HG03139 (cell line): ENCODE results near the gene ANKRA2.

Experiments
- ATAC-seq: cut with Tn5 transposase; IDR thresholded peaks from one replicate; pipeline ENCODE4 v1.9.1; 2021; ENCODE audit not compliant: unreplicated experiment

Gene ANKRA2, protein sequence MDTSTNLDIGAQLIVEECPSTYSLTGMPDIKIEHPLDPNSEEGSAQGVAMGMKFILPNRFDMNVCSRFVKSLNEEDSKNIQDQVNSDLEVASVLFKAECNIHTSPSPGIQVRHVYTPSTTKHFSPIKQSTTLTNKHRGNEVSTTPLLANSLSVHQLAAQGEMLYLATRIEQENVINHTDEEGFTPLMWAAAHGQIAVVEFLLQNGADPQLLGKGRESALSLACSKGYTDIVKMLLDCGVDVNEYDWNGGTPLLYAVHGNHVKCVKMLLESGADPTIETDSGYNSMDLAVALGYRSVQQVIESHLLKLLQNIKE

DNA sequence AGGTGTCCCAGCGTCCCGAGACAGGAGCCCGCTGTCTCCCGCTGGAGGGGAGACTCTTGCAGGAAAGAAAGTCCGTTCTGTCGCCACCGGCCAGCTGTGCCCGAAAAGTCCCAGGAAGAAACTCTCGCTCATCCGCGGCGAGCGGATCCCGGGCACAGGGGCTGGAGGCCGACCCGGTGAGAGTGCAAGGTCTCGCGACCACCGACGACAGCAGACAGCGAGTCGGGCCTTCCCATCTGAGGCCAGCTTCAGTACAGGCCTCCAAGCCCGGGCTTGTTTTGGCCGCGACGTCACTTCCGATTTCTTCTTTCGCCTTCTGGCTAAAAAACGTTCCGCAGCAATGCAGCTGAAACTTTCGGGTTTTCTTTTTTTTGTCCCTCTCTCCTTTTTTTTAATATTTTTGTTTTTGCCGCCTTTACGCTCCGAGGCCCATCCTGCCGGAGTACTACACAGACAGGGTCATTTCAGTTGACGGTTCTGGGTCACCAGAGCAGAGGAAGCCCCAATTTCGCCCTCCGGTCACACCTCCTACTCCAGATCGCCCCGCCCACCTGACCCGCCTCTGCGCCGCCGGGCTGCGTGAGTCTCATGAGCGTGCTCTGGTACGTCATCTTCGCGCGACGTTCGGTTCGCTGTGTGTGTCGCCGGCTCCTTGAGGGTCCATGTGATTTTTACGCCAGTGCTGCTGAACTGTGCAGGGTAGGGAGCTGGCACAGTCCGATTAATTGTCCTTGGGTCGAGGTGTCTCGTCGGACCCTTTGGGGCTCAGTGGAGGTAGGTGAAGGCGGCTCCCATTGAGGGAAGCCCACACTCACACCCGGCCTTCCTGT is at the start of gene ANKRA2, which contains the start of gene UTP15:
Gene ANKRA2, minus strand, starts transcription at position 501 of the 830 bp plus-strand sequence. CDS start 2,758 bp downstream, outside the sequence.
Gene UTP15, plus strand, starts transcription at position 605 of the 830 bp plus-strand sequence. CDS start 1,602 bp downstream, outside the sequence.
- peak; percentile 94 for ATAC-seq

DNA sequence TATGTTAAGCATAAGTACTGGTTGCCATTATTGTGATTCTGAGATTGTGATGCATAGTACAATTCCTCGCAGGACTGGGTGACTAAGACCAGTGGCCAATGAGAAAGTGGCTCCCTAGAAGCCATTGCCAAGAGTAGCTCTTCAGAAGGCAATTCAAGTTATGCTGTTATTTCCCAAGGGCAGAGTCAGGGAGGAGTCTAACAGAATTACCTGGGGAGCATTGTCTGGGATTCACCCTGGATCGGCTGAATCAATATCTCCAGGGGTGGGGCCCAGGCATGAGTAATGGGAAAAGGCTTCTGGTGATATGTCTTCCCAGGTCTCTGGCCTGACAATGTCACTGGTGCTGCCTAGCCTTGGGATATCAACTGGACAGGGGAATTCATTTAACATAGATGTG is 49.6 kb upstream of the ANKRA2 start:
- ATAC-seq = no peak

DNA sequence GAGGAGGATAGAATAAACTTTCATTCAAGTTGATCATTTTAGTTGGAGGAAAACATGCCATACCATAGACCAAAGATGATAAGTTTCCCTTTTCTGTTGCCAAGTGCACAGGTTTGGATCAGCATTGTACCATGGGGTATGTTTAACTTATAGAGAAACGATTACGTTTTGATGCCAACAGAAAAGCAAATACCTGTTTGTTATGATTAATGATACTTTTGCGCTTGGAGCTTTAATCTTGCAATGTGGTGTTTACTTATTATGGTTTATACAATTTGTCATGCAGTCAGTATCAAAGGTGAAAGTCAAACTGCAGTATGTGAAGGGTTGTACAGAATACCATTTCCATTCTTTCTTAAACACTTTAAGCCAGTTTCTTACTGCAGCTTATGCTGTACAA is 47.4 kb upstream of the ANKRA2 start:
- ATAC-seq = no peak

DNA sequence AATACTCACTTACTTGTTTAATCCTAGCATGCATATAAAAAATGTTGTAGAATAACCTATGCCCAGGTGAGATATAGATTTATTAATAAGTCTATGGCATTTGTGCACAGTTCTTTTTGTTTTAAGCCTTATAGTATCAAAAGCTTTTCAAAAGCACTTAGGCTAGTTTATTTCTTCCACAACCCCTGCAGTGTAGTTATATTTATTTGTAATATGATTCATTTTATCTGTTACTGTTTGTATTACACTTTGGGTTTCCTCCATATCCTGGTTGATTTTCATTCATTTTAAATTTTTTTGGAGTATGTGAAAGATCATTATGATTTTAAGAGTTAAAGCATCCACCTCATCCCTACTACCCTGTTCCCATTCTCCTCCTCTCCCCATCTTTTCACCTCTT is 41.8 kb upstream of the ANKRA2 start:
- ATAC-seq = no peak

DNA sequence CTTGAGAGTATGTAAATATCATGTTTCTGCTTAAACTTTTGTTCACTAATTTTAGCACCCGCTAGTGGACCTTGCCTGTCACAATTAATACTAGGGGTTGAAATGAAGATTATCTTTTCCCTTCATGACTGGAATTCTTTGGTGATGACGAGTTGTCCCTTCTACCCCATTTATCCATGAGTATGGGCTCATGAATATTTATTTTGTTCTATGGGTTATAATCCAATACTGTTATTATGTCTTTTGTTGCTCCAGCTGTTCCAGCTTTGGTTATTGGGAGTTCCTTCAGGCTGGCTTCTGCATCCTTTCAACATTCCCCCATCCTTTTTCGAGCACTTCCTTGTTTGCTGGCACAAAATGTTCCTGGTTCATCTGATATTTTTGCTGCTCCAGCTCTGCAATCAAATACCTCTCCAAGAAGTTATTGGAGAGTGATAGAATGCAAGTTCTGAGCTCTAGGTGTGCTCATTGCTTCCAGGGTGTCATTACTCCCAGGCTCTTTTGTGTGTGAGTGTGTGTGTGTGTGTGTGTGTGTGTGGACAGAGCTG is 40.8 kb upstream of the ANKRA2 start:
- no peak for ATAC-seq

DNA sequence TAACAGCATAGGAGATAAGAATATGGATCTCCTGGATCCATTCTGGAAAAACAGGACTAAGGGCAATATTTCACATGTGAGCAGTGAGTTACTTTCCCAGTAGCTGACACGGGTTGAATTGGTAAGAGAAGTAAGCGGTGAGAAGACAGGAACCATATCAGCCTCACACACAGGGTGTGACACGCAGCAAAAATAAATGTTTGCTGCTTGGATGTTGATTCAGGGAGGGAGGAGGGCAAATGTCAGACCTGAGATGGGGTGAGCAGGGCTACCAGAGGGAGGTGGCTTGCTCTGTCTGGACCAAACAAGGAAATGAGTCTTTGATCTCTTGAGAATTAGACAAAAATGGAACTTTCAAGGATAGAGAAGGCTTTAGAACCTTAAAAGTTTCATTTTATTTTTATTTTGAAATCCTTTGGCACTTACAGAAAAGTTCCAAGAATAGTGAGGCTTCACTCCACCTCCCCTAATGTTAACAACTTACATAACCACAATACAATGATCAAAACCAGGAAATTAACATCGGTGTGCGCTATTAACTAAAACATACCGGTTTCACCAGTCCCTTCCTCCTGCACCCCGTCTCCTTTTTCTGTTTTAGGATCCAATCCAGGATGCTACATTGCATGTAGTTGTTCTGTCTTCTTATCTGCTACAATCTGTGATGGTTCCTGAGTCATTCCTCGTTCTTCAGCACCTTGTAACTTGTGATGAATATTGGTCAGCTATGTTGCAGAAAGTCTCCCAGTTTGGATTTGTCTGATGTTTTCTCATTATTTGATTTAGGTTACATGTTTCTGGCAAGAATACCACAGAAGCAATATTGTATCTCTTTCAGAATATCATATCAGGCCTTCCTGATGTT is 40.0 kb upstream of the ANKRA2 start:
- ATAC-seq = no peak

DNA sequence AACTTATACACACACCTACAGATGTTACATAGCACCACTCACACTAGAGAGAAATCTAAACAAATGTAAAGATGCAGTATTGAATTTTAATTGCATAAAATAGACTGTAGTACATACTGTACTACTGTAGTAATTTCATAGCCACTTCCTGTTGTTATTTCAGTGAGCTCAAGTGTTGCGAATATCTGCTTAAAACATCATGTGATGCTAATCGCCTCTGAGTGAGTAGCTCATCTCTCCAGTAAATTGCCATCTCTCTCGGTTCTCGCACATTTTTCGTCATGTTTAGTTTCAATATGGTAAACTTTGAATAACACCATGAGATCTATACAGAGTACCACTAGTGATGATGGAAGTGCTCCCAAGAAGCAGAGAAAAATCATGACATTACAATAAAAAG is 38.6 kb upstream of the ANKRA2 start:
- no peak for ATAC-seq

DNA sequence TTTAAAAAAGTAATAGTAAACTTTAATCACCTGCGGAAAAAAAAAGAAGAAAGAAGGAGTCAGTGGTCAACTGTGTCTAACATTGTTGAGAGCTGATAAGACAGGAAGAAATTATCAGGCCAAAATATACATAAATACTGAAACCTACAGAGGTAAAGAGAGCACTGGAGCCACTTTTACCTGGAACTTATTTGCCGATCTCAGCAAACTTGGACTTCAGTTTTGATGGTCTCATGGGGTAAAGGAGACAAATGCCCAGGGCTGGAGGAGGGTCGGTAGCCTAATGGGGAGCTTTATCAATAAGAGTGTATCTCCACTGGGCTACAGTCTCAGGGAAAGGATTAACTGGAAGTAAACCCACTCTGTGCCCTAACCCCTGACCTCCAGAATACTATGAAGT is 33.9 kb upstream of the ANKRA2 start:
- no peak for ATAC-seq

DNA sequence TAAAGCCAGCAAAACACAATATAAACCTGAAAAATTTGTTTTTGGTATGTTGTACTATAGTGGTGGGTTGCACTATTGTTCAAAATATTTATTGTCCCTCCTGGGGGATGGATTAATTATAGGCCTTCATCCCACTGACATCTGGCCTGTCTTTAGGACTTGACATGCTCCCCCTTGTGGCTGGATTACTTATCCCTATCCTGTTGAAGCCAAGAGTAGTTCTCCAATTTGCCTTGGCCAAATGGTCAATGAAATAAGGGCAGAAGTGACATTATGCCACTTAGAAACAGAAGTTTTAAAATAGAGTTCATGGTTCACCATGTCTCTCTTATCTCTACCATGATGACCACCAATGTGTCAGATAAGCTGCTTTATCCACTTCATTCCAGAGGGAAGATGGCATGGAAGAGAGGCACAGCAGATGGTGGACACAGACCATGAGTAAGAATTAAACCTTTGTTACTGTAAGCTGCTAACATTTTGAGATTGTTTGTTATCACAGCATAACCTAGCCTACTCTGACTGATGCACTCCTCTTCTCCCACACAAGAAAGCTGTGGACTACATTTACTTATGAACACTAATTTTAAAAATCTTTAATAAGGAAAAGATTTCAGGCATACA is 31.4 kb upstream of the ANKRA2 start:
- no peak for ATAC-seq

DNA sequence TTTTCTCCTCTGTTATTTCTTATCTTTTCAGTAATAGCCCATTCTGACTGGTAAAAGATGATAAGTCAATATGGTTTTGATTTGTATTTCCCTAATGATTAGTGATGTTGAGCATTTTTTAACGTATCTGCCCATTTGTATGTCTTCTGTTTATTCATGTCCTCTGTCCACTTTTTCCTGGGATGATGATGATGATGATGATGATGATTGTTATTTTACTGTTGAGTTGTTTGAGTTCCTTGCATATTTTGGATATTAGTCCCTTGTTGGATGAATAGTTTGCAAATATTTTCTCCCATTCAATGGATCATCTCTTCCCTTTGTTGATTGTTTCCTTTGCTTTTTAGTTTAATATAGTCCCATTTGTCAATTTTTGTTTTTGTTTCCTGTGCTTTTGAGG is 27.1 kb upstream of the ANKRA2 start:
- no peak for ATAC-seq

DNA sequence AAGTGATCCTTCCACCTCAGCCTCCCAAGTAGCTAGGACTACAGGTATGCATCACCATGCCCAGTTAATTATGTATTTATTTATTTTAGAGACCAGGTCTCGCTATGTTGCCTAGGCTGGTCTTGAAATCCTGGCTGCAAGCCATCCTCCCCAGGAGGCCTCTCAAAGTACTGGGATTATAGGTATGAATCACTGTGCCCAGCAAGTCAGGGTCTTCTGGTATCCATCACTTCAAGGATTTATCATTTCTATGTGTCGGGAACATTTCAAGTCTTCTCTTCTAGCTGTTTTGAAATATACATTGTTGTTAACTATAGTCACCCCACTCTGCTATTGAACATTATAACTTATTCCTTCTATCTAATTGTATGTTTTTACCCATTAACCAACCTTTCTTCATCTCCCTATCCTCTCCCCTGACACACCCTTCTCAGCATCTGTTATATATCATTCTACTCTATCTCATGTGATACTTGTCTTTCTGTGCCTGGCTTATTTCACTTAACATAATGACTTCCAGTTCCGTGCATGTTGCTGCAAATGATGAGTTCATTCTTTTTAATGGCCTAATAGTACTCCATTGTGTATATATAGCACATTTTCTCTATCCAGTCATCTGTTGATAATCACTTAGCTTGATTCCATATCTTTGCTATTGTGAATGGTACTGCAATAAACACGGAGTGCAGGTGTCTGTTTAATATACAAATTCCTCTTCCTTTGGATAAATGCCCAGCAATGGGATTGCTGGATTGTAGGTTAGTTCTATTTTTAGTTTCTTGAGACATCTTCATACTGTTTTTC is 26.5 kb upstream of the ANKRA2 start:
- no peak for ATAC-seq

DNA sequence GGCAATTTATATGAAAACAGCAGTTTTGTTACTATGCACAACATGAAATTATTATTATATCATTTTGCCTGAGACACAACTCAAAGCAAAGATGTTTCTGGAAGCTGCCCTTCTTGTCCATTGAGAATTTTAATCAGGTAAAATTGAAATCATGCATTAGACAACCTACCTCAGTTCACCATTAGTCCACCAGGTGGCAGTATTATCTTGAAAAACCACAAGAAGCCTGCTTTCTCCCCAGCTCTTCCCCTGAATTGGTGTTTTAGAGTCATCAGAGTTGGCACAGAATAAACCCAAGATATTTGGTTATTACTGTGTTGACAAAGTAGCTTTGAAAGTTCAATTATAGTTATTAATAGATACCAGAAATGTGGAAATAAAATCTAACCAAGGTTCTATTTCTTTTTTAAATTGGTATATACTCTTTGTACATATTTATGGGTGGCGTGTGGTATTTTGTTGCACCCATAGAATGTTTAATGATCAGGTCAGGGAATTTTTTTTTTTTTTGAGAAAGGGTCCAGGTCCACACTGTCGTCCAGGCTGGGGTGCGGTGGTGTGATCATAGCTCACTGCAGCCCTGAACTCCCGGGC is 25.8 kb upstream of the ANKRA2 start:
- ATAC-seq = no peak

DNA sequence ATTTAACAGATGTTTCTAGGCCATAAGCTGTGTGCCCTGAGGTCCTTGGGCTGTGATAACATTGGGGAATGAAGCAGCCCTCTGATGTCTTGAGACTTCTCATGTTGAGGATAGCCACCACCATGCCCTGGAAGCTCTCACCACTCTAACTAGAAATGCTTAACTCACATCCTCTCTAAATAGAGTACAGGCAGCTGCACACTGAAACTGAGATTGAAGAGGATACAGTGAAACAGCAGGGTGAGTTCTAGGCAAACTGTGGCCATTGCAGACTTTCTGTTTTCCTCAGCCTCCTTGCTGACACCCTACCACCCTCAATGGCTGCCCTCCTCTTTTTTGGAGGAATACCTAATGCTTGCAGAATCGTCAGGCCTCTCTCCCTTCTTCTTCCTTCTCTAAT is 22.5 kb upstream of the ANKRA2 start:
- ATAC-seq = no peak

DNA sequence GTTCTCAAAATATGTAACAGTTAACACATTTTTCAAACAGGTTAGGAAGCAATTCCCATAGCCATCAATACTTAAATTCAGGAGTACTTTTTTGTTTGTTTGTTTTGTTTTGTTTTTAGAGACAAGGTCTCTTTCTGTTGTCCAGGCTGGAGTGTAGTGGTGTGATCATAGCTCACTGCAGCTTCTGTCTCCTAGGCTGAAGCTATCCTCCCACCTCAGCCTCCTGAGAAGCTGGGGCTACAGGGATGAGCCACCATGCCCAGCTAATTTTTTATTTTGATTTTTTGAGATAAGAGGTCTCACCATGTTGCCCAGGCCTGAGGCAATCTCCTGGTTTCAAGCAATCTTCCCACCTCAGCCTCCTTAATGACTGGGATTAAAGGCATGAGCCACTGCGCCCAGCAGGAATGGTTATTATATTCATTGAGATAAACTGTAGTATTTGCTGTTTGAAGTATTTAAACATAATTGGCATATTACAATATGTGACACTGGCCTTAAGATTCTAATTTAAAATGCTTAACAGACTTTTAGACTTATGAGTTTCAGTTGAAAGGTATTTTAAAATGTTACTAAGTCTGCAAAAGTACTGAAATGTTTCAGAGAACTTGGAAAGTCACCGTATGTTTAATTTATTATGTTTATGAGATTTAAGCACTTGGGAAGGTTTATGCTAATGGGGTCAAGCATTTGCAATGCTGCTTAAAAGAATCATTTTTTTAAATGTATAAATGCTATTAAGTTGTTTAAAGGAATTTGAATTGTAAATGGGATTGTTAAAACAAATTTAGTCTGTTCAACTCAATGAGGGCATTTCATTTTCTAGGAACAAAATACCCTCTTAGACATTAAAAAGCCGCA is 17.1 kb upstream of the ANKRA2 start:
- no peak for ATAC-seq

DNA sequence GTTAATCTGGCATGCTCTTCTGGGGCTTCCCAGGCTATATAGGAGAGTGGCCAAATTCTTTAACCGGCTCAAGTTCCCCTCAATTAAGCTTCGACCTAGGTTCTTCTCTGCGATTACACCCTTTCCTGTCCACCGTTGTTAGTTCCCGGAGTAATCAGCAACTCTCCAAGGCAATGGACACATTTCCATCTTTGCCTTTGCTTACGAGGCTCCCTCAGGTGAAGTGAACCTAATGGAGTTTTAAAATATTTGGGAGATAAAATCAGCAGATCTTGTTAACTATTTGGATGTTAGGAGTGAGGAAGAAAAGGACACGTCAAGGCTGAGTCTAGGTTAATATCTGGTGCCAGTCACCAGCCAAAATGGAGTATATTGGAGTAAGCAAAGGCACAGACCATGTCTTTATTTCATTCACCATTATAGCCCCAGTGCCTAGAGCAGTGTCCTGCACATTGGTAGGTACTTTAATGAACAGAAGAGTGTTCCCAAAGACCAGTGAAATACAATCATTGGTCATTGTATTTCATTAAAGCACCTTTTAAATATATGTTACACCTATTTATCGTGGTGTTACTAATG is 619 bp upstream of the ANKRA2 start:
- ATAC-seq = no peak

DNA sequence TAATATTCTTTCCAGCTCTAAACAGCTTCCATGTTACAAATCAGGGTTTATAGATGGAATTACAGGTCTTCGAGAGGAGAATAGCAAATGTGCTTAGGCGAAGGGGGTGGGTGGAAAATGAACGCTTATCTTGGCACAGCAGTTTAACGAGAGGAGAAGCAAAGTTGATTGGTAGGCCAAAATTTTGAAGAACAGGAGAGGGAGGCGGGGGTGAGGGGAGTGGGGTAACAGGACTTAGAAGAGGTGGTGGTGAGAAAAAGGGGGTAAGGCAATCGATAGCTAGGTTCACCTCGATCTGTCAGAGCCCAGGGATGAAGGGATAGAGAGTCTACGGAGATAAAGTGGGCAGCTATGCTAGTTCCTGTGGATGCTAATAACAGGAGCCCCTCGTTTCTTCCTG is 764 bp downstream of the ANKRA2 start:
- ATAC-seq = no peak

DNA sequence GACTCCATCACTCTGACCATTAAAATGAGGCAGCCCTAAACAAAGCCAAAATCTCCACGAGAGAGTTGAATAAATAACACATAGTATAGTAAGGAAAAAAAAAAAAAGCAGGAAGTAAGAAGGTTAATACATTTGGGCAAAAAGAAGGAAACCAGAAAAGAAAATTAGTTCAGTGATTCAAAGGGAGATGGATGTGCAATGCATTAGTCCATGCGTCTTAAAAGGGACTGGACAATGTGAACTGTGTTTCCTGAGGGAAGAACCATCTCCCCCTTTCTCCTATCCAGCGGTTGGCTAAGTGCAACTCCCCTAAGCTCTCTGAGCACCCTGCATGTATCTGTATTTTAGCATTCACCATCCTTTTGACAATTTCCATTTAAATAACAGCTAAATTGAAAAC is 1.4 kb downstream of the ANKRA2 start:
- ATAC-seq = no peak

DNA sequence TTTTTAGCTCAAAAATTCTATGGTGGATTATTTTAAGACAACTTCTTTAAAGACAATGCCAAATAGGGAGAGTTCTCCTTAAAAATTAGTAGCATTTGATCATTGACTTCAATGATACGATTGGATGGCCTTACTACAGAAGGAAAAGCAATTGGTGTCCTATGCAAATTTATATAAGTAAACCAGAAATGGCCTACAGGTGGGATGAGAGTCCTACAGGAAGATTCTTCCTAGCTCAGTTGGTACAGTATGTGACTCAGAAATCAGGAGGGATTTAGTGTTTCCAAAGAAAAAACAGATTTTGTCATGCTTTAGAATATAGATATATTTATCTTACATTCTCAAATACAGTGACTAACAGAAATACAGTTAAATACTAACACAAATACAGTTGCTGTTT is 6.5 kb downstream of the ANKRA2 start:
- no peak for ATAC-seq
